ENCODE results near the gene LMNA. TPM values are rescaled to one million over a fixed set of nuclear protein-coding genes. Genes with fewer than 3 reads are reported as not detected.

The LMNA gene
- total and polyA plus RNA-seq, 4 donors: 163 to 547 (median 193) TPM

GRCh38 chr1:156089704-156090103, 24.8 kb upstream of the LMNA start:
- peaks cover 0 to 7% (median 4%) of the 10 kb centered on the region in 5 donors for H3K4me1 ChIP-seq (ENCODE audit: control insufficient read depth in 5 of 5, insufficient read depth in 5 of 5, low read length in 5 of 5)
- no peaks in the 10 kb centered on the region for H3K27me3 ChIP-seq (ENCODE audit: control insufficient read depth in 3 of 3, insufficient read depth in 3 of 3, low read length in 2 of 3)
- H3K27ac ChIP-seq (ENCODE audit: low read depth in 1 of 2, low read length in 1 of 2): no peak overlapping the region
- DNase-seq (no peak), ATAC-seq (ENCODE audit: insufficient read depth, low FRiP score) (no peak)
- peaks cover 0 to 10% (median 0%) of the 10 kb centered on the region in 4 donors for H3K36me3 ChIP-seq (ENCODE audit: control insufficient read depth in 4 of 4, insufficient read depth in 4 of 4, low read length in 4 of 4)
- no peak overlapping the region for H3K9ac ChIP-seq (ENCODE audit: insufficient read depth in 1 of 2, low read length in 2 of 2)
- TF ChIP-seq CTCF (IDR thresholded peaks at IDR 0.05; ENCODE audit: control extremely low read depth, extremely low read depth): no peak
- H3K9me3 ChIP-seq (ENCODE audit: control insufficient read depth in 4 of 4, insufficient read depth in 3 of 4, low read length in 3 of 4): no peaks in the 10 kb centered on the region
- WGBS, 2 donors: 55 to 73% methylated on average over 6 of the region's 6 CpGs
- H3K4me3 ChIP-seq: no peak overlapping the region

GRCh38 chr1:156090138-156090839, 24.2 kb upstream of the LMNA start:
- Histone ChIP-seq H3K27ac (ENCODE audit: low read depth in 1 of 2, low read length in 1 of 2) (peak overlapping the region in 1 of 2 donors; percentile 13), H3K4me1 (ENCODE audit: control insufficient read depth in 5 of 5, insufficient read depth in 5 of 5, low read length in 5 of 5) (peaks cover 0 to 5% (median 3%) of the 10 kb centered on the region in 5 donors), H3K9me3 (ENCODE audit: control insufficient read depth in 4 of 4, insufficient read depth in 3 of 4, low read length in 3 of 4) (no peaks in the 10 kb centered on the region), H3K27me3 (ENCODE audit: control insufficient read depth in 3 of 3, insufficient read depth in 3 of 3, low read length in 2 of 3) (no peaks in the 10 kb centered on the region), H3K9ac (ENCODE audit: insufficient read depth in 1 of 2, low read length in 2 of 2) (no peak overlapping the region), H3K4me3 (no peak overlapping the region), H3K36me3 (ENCODE audit: control insufficient read depth in 4 of 4, insufficient read depth in 4 of 4, low read length in 4 of 4) (peaks cover 0 to 10% (median 0%) of the 10 kb centered on the region in 4 donors)
- no peak for TF ChIP-seq CTCF (IDR thresholded peaks at IDR 0.05; ENCODE audit: control extremely low read depth, extremely low read depth)
- 20 to 33% methylated on average over 5 of the region's 5 CpGs for WGBS, 2 donors
- ATAC-seq (ENCODE audit: insufficient read depth, low FRiP score) (no peak), DNase-seq (no peak)

- H3K4me1 ChIP-seq (ENCODE audit: control insufficient read depth in 5 of 5, insufficient read depth in 5 of 5, low read length in 5 of 5): peaks cover 0 to 5% (median 3%) of the 10 kb centered on the region in 5 donors
- TF ChIP-seq CTCF (IDR thresholded peaks at IDR 0.05; ENCODE audit: control extremely low read depth, extremely low read depth): peak; percentile 87
- ATAC-seq (ENCODE audit: insufficient read depth, low FRiP score) (peak; percentile 86), DNase-seq (peak; percentile 82 to 85 (median 83))
- H3K27me3 ChIP-seq (ENCODE audit: control insufficient read depth in 3 of 3, insufficient read depth in 3 of 3, low read length in 2 of 3): no peaks in the 10 kb centered on the region
- H3K9me3 ChIP-seq (ENCODE audit: control insufficient read depth in 4 of 4, insufficient read depth in 3 of 4, low read length in 3 of 4): no peaks in the 10 kb centered on the region
- peaks cover 0 to 10% (median 0%) of the 10 kb centered on the region in 4 donors for H3K36me3 ChIP-seq (ENCODE audit: control insufficient read depth in 4 of 4, insufficient read depth in 4 of 4, low read length in 4 of 4)
- WGBS, 2 donors: 44 to 48% methylated on average over 14 of the region's 14 CpGs
- H3K9ac ChIP-seq (ENCODE audit: insufficient read depth in 1 of 2, low read length in 2 of 2): no peak overlapping the region
- H3K4me3 ChIP-seq: no peak overlapping the region
- no peak overlapping the region for H3K27ac ChIP-seq (ENCODE audit: low read depth in 1 of 2, low read length in 1 of 2)
These were observed 23.7 kb upstream of the LMNA start for GRCh38 chr1:156090840-156091188.
